GM21619 (cell line): ENCODE measurements around the gene MAPKAPK3.

Source experiments
- ATAC-seq: cut with Tn5 transposase; IDR thresholded peaks from one replicate; pipeline ENCODE4 v1.9.1; 2021; ENCODE audit not compliant: unreplicated experiment

The MAPKAPK3 gene

DNA sequence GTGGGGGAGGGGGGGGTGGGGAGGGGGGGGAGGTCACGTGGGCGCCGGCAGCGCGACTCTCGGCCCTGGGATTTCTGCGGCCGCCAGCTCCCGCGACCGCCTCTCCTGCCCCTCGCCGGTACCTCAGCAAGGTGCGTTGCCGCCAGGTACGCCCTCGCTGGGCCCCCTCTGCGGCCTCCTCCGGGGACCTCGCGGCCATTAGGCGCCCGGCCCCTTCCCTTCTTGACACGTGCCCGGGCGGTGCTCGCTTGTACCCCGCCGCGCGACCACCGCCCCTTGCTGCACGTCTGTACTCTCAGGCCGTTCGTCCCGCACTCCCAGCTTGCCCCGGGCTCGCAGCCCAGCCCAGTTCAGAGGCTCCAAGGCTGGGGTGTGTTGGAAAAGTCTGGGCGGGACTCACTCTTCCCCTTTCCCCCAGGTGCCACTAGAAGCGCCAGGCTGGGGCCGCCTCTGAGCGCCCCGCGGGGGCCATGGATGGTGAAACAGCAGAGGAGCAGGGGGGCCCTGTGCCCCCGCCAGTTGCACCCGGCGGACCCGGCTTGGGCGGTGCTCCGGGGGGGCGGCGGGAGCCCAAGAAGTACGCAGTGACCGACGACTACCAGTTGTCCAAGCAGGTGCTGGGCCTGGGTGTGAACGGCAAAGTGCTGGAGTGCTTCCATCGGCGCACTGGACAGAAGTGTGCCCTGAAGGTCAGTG lies at the start of gene MAPKAPK3:
Gene MAPKAPK3, plus strand, starts transcription at position 56 of the 696 bp plus-strand sequence. Its CDS starts 415 bp downstream, at position 471.
- ATAC-seq, result peak; percentile 14

DNA sequence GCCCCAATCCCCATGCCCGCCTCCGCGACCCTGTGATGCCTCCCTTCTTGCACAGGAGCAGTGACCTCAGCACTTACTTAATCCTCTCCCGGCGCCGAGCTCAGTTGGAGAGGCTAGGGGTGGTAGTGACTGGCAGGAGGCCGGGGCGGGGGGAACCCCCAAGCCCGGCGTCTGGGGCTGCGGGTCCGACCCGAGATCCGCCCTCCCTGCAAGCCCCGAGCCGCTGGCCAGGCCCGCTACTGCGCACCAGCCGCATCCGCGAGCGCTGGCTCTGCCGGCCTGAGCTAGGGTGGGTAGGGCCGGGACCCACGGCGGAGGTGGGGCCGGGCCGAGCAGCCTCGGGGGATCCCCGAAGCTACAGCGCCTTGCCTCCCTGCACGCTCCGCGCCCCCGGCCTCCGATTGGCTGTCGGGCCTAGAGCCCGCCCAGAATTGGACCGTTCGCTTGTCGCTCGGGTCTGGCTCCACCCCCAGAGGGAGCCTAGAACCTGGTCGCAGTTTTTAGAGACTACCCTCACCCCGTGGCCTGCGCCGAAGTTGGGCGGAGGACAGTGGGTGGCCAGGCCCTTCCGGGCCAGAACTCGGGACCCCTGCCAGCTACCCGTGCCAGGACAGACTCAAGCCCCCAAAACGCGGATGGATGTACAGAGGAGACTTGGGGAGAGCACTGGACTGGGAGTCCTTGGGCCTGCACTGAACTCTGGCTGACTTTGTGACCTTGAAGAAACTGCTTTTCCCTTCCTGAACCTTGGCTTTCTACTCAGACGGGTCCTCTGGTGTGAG lies 49.4 kb upstream of the MAPKAPK3 start, which contains the start of gene C3orf18:
Gene C3orf18, minus strand, starts transcription at position 362 of the 782 bp plus-strand sequence. CDS start 2,048 bp downstream, outside the sequence.
- ATAC-seq, result peak; percentile 84

DNA sequence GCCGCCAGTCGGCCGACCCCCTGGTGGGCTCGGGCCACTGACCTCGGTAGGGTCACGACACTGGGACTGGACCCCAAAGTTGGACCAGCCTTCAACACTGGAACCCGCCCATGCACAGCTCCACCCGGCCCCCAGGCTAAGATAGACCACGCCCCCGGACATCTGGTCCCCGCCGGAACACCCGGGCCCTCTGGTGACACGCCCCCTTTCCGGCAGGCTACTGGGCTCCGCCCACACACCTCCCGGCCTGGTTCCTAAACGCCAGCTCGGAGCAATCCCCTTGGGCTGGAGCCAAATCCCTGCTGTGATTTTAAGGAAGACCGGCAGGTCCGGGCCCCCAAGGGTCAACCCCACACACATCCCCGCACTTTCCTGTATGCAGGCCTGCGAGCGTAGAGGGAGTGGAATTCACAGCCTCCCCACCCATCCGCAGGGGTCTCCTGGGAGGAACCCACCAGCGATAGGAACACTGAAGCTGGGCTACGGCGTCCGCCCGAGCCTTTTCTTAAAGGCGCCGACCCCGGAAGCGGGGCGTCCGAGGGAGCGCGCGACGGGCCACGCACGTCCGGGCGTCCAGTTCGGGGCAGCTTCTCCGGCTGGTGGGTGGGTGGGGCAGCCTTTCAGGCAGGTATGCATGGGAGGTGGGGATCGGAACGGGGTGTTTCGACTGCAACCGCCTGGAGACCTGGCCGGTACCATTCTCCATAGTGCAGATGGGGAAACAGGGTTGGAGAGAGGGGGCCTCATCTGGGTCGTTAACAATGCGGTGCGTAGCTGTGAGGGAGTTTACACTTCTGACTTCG lies 47.8 kb upstream of the MAPKAPK3 start, which contains the start of gene HEMK1:
Gene HEMK1, plus strand, starts transcription at position 576 of the 803 bp plus-strand sequence. CDS start 1,583 bp downstream, outside the sequence.
- peak; percentile 59 for ATAC-seq

DNA sequence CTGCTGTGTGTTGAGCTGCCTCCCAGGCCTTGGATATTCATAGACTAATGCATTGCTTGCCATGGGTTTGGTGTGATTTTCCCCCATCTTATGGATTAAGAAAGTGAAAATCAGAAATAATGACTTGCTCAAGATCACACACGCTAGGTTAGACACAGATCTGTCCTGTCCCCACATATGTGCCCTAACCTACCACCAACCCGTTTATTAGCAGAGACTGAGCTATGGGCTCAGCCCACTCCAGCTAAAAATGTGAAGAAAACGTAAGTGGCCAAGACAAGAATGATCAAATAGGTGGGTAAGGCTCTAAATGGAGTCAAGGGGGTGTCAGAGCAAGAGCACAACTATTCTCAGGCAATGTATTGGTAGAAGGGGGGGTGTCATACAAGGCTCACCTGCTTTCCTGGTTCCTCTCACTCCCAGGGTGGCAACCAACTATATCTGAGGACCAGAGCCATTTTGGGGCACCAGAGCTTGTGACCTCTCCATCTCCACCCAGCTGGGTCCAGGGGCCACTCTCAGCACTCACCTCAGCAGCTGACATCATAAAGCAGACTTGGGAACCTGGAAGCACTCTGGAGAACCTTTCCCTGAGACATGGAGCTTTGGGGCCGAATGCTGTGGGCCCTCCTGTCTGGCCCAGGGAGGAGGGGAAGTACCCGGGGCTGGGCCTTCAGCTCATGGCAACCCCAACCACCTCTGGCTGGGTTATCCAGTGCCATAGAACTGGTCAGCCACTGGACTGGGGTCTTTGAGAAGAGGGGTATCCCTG lies 46.3 kb upstream of the MAPKAPK3 start:
- no peak for ATAC-seq

DNA sequence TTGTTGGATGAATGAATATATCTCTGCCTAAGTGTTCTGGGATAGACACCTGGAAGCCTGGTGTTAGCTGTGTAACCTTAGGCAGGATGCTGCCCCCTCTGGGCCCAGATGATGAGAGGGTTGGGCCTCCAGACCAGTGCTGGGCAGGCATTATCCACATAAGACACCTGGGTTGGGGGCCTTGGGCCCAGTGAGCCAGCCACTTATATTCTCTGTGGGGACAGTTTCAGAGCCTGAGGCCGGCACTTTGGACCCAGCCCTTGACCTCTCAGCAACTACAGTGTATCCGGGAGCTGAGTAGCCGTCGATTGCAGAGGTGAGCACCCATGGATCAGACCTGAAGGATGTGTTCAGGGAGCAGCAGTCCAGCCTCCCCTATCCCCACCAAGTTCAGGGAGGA lies 45.5 kb upstream of the MAPKAPK3 start:
- no peak for ATAC-seq

DNA sequence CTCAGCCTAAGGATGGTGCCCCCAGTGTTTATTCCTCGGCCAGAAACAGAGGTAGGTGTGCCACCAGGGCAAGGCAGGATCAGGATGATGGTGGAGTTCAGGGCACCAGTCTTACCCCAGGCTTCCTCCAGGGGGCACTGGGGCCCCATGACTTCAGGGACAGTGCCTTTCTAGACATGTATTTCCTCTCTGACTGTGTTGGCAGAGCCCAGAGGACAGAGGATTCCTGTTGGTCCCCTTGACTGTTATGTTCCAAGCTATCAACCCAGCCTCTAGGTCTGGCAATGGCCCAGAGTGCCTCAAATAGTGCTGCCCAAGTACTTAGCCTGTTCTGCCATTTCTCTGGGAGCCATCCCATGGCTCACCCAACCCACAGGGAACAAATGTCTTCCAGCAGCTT lies 44.8 kb upstream of the MAPKAPK3 start:
- ATAC-seq, result no peak

DNA sequence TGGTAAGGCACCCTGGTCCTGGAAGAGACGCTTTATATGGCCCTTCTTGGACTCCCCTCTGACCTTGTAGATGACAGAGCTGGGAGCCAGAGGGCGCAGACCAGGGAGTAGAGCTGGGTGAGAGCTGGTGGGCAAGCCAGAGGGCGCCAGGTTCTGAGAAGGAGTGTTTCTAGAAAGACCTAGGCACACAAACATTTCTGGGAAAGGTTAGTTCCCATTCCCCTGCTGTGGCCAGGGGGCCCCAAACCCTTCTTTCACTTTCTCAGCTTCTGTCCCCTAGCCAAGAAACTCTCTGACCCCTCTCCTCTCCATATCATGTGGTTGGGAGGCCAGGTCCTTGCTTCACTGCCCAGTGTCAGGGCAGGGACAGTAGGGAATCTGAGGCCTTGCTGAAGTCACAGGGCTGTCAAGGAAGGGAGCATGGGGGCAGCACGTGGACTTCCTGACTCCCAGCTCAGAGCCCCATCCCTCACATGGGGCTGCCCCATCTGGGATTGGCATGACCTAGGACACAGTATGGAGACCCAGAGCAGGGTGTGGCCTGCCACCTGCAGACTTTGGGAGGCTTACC lies 44.1 kb upstream of the MAPKAPK3 start:
- ATAC-seq, result no peak

DNA sequence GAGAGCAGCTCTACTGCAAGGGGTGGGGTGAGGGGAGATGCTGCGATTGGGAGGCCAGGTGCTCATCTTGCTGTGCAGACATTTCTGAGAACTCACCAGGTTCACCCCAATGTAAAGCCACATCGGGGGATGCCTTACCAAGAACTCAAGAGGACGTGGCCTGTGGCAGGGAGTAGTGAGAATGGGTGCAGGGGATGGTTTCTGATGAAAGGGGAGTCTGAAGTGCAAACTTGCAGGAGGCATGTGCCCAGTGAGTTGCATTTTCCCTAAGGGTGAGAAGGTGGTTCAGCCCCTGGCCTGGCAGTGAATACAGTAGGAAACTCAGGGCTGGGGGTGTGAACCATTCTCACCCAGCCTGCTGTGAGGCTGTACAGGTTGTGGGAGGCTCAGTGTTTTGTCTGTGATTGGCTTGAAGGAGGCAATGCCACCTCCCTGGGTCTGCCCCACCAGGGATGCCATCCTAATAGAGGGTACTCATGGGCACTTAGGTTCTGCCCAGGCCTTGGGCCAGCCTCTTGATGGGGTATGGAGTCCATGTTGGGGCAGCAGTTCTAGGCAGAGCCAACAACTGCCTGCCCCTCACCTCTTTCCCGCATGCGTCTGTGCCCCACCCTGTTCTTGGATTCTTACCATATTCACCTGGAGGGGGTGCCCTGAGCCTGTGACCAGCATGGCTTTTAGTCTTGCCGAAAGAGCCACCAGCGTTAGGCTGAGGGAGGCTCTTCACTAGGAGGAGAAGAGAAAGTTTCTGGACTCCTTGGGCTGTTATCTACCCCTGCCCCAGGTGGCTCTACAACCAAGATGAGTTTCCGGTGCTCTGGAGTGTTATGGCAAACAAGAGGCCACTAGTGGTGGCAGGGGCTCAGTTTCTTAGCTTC lies 43.1 kb upstream of the MAPKAPK3 start:
- no peak for ATAC-seq

DNA sequence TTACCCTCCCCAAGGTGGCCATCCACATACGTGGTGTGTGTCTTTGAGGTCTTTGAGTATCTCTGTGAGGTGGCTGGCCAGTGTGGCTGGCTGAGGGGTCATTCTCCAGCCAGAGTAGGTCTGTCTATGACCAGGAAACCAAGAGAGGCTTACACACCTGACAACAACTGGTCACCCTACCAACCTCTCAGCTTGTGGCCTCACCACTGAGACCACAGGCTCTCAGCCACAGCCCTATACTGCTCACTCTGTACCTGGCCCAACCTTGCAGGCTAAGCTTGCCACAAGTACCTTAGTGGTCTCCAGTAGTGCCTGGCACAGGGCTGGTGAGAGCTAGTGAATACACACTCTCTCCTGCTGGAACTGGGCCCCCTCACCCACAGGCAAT lies 42.5 kb upstream of the MAPKAPK3 start:
- no peak for ATAC-seq

DNA sequence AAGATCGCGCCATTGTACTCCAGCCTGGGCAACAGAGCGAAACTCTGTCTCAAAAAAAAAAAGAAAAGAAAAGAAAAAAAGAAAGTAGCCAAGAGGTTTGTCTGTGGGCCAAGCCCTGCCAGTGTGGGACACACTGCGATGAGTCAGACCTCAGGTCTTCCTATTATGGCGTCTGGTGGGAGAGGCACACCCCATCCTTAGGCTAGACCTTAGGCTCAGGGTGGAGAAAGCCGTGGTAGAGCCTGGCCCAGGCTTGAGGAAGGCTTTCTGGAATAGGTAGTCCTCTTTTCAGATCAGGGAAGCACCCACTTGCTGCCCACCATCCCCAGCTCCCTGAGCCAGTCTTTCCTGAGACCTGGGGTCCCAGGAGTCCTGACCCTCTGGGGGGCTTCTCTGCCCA lies 41.6 kb upstream of the MAPKAPK3 start:
- ATAC-seq, result no peak

DNA sequence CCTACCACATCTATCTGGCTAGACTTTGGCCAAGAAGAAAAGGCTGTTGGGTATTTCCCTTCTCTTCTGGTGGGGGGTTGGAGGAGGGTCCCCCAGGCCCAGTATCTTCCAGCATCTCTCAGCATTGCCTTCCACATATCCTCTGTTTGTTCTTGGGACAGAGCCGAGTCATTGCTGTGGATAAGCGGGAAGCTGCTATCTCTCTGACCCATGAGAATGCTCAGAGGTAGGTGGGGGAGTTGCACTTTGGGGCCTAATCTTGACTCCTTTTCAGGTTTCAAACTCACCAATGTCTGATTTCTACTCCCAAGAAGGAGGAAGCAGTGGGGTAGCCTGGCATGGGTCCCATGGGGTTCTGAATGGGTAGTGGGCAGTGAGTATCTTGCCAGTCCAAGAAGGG lies 39.6 kb upstream of the MAPKAPK3 start:
- no peak for ATAC-seq

DNA sequence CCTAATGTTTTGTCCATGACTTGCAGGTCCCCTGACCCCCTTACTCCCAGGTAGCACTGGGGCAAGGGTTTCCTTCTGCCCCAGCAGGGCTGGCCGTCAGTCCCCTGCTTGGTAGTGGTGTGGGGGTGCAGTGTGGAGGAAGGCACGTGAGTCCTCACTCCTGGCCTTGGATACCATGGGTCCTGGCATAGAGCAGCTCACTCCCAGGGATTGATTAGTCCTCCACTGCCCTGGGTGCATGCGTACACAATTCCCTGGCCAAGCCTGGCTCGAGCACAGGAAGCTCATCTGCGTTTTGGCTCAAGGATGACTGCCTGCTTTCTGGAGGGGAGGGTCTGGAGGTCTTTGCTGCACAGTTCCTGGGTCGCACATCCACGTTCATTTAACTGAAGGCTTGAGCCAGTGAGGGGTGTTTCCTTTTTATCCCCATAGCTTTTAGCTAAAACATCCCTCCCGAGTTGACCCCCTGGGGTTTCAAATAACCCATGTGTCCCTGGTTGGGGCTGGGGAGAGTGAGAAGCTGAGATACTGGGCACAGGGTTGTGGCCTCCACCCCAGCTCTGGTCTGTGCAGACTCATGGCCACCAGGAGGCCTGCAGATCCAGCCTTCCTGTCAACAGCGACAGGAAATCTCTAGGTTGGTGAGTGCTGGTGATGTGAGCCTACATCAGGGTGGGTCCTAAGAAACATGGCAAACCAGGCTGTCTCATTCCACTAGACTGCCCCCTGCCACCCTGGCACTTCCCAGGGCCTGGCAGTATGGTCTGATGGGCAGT lies 36.1 kb upstream of the MAPKAPK3 start:
- ATAC-seq, result no peak

DNA sequence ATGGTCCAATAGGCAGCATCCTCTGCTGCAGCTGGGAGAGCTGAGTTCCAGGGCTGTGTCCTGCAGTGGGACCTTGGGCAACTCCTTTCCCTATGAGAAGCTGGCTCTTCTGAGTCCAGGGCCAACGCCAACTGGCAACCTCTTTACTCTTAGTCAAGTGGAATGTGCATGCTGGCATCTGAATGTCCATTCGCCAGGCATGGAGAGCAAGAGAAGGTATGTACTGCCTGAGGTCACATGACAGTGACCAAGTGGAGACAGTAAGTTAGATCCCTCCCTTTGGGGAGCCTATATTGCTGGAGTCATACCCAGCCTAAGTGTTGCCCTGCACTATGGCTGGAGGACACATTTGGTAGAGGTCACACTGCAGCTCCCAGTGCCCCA lies 35.5 kb upstream of the MAPKAPK3 start:
- no peak for ATAC-seq

DNA sequence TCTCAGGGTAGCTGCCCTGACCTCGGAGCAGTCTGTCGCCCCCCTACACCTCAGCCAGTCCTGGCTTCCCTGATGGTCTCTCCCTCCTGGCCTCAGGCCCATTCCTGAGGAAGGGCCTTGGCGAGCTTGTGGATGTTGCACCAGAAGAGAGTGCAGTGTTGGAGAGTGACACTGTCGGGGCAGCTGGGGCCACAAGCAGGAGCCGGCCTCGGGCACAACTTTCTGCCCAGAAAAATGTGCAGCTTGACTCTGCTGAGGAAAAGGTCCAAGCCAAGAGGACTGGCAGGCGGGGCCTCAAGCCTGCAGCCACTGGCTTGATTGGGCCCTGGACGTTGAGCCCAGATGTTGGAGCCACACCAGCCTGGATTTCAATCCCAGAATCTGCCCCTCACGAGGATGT lies 34.9 kb upstream of the MAPKAPK3 start:
- ATAC-seq, result no peak

DNA sequence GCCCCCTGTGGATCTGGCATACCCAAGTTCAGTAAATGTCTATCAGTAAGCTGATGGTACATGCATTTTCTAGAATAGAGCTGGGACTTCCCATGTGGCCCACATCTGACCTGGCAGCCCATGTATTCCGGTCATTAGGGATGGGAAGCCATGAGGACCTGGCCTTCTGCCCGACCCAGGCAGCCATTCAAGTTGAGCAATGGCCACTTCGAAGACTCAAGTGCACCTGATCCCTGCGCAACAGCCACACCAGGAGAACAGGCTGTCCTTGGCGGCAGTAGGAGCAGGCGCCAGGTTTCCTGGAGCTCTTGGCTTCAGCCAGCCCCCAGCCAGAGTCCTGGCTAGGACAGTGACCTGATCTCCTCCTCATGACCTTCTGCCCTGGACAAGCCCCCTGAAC lies 33.1 kb upstream of the MAPKAPK3 start:
- no peak for ATAC-seq

DNA sequence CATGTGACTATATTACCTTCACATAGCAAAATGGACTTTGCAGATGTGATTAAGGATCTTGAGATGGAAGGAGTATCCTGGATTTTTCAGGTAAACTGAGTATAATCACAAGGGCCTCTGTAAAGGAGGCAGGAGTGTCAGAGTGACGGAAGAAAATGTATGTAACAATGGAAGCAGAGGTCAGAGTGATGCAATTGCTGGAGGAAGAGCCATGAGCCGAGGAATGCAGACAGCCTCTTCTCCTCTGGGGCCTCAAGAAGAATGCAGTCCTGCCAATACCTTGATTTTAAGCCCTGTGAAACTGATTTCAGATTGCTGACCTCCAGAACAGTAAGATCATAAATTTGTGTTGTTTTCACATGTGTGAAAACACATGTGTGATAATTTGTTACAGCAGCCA lies 32.6 kb upstream of the MAPKAPK3 start:
- ATAC-seq, result no peak

DNA sequence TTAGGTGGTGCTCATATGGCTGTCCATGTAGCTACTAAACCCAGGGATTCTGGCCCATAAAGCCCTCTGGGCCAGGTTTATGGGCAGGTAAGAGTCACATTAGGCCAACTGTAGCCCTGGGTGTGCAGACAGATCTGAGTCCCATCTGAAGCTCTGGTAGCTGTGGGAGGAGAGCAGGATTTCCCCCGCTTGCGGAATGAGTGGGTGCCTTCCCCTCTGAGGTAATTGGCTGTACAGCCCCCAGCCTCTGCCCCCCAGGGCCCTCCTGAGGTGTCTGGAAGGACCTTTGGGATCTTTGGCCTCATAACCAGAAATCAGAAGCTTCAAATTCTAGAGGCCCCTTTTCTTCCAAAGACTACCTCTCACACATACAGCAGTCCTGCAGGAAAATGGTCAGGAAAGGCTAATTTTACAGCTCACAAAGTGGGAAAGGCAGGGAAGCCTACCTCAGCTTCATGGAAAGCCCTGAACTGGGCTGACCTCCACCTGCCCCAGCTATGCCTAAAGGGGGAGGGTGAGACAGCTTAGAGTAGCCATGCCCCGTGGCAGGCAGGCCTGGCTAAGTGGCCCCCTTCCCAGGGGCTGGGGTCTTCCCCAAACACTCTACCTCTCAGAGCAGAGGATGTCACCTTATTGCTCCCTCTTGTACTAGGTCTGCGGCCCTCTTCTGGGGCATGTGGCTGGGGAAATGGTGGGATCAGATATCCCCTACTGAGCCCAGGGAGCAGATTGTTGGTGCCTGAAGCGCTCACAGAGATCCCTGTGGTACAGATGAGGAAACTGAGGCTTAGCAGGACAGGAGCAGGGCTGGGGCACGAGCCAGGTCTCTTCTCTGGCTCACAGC lies 30.8 kb upstream of the MAPKAPK3 start:
- no peak for ATAC-seq

DNA sequence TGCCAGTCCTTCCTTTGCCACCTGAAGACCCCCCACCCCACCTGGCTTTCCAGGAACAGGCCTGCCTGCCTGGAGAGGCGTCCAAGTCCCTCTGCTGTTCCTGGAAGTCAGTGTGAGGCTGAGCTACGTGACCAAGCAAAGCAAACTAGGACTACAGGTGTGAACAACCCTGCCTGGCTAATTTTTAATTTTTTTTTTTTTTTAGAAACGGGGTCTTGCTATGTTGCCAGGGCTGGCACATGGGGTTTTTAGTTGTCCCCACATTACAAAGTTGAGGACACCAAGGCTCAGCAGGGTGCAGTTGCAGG lies 30.2 kb upstream of the MAPKAPK3 start:
- ATAC-seq, result no peak
